ENCODE data around the gene BRD4. TPM values are rescaled to one million over a fixed set of nuclear protein-coding genes. Genes with fewer than 3 reads are reported as not detected.

BRD4 gene
- polyA plus RNA-seq, 1 donor (not counting 4 experiments of a cell fraction or from before 2014, with no cell fraction given), result 5.5 TPM

DNA sequence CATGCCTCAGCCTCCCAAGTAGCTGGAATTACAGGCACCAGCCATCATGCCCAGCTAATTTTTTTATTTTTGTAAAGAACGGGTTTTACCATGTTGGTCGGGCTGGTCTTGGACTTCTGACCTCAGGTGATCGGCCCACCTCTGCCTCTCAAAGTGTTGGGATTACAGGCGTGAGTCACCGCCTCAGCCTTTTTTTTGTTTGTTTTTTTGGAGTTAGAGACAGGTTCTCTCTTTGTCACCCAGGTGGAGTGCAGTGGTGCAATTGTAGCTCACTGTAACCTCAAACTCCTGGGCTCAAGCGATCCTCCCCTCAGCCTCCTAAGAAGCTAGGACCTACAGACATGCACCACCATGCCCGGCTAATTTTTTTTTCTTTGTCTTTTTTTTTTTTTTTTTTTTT lies 116.0 kb downstream of the BRD4 start:
- dilution Hi-C loops (cut with MboI; ENCODE audit: extremely low pct_ligation_motif_present, low sequenced_read_pairs), result no loop called here

DNA sequence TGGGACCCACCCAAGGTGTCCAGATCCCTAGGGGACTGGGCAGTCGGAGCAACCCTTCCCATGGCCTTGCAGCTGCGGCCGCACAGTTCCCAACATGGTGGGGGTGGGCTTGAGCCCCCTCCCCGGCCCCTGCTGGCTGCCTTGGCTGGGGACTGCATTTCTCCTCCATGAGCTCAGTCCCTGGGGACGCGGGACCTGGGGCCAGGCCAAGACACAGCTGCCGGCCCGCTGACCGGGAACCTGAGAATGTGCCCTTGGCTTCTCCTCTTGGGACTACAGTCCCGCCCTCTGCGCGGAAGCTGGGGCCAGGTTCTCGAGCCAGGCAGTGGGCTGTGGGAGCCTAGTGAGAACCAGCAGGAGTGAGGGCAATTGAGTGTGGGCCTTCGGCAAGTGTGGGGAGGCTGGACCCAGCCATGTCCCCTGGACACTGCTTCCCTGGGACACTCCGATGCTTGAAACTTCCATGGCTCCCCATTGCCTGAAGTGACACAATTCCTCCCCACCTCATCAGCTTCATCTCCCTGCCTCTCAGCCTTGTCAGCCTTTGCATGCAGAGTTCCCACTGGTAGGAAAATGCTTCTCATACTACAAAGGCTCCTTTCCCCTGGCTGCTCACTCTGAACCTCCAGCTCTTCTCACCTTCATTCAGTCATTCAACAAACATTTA lies 118.5 kb downstream of the BRD4 start:
- Histone ChIP-seq H3K9me3 (ENCODE audit: control insufficient read depth, low read depth, low read length) (no peaks in the 10 kb centered on the region), H3K27ac (ENCODE audit: control insufficient read depth, insufficient read depth, low read length) (no peak overlapping the region), H3K4me2 (ENCODE audit: control insufficient read depth, extremely low read depth, insufficient read depth, low read depth, low read length) (no peak overlapping the region), H3K36me3 (ENCODE audit: control insufficient read depth in 2 of 2, extremely low read depth in 1 of 2, insufficient read depth in 2 of 2, low read length in 2 of 2) (no peaks in the 10 kb centered on the region), H3K4me1 (ENCODE audit: control insufficient read depth, extremely low read depth, insufficient read depth, low read length) (peaks cover 3% of the 10 kb centered on the region), H3K27me3 (ENCODE audit: control insufficient read depth, extremely low read depth, insufficient read depth, low read length) (no peaks in the 10 kb centered on the region), H3K79me2 (ENCODE audit: control insufficient read depth, insufficient read depth, low read length) (no peaks in the 10 kb centered on the region), H2AFZ (ENCODE audit: control insufficient read depth, low read length) (no peak overlapping the region), H3K9me1 (ENCODE audit: control insufficient read depth, extremely low read depth, insufficient read depth, low read length) (no peaks in the 10 kb centered on the region), H3K9ac (ENCODE audit: control insufficient read depth, extremely low read depth, insufficient read depth, low read length) (no peak overlapping the region), H3K4me3 (ENCODE audit: control insufficient read depth in 2 of 3, extremely low read depth in 1 of 3, insufficient read depth in 2 of 3, low read depth in 1 of 3, low read length in 3 of 3) (no peak overlapping the region), H4K20me1 (ENCODE audit: control insufficient read depth, extremely low read depth, insufficient read depth, low read length) (no peaks in the 10 kb centered on the region)
- FAIRE-seq, result no peak
- no peak for DNase-seq (ENCODE audit: low read depth, low spot score)
- dilution Hi-C loops (cut with MboI; ENCODE audit: extremely low pct_ligation_motif_present, low sequenced_read_pairs), result no loop called here
- TF ChIP-seq EZH2 (IDR thresholded peaks at IDR 0.05; ENCODE audit: low read length), result no peak
- TF ChIP-seq, protein P1, sequence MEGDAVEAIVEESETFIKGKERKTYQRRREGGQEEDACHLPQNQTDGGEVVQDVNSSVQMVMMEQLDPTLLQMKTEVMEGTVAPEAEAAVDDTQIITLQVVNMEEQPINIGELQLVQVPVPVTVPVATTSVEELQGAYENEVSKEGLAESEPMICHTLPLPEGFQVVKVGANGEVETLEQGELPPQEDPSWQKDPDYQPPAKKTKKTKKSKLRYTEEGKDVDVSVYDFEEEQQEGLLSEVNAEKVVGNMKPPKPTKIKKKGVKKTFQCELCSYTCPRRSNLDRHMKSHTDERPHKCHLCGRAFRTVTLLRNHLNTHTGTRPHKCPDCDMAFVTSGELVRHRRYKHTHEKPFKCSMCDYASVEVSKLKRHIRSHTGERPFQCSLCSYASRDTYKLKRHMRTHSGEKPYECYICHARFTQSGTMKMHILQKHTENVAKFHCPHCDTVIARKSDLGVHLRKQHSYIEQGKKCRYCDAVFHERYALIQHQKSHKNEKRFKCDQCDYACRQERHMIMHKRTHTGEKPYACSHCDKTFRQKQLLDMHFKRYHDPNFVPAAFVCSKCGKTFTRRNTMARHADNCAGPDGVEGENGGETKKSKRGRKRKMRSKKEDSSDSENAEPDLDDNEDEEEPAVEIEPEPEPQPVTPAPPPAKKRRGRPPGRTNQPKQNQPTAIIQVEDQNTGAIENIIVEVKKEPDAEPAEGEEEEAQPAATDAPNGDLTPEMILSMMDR (optimal IDR thresholded peaks at IDR 0.05 in 1 of 3, IDR thresholded peaks at IDR 0.05 in 1 of 3, conservative IDR thresholded peaks at IDR 0.05 in 1 of 3; ENCODE audit: extremely low read depth in 1 of 3, insufficient read depth in 2 of 3, low read length in 3 of 3), result no peak

More for the DNA sequence above, 116.0 kb downstream of the BRD4 start:
- no peaks in the 10 kb centered on the region for H3K9me1 ChIP-seq (ENCODE audit: control insufficient read depth, extremely low read depth, insufficient read depth, low read length)
- no peak overlapping the region for H3K27ac ChIP-seq (ENCODE audit: control insufficient read depth, insufficient read depth, low read length)
- H3K27me3 ChIP-seq (ENCODE audit: control insufficient read depth, extremely low read depth, insufficient read depth, low read length), result no peaks in the 10 kb centered on the region
- no peaks in the 10 kb centered on the region for H3K79me2 ChIP-seq (ENCODE audit: control insufficient read depth, insufficient read depth, low read length)
- H3K4me3 ChIP-seq (ENCODE audit: control insufficient read depth in 2 of 3, extremely low read depth in 1 of 3, insufficient read depth in 2 of 3, low read depth in 1 of 3, low read length in 3 of 3), result no peak overlapping the region
- H3K4me2 ChIP-seq (ENCODE audit: control insufficient read depth, extremely low read depth, insufficient read depth, low read depth, low read length), result no peak overlapping the region
- no peak overlapping the region for H2AFZ ChIP-seq (ENCODE audit: control insufficient read depth, low read length)
- no peaks in the 10 kb centered on the region for H3K36me3 ChIP-seq (ENCODE audit: control insufficient read depth in 2 of 2, extremely low read depth in 1 of 2, insufficient read depth in 2 of 2, low read length in 2 of 2)
- H4K20me1 ChIP-seq (ENCODE audit: control insufficient read depth, extremely low read depth, insufficient read depth, low read length), result no peaks in the 10 kb centered on the region
- no peak overlapping the region for H3K9ac ChIP-seq (ENCODE audit: control insufficient read depth, extremely low read depth, insufficient read depth, low read length)
- FAIRE-seq (no peak), DNase-seq (ENCODE audit: low read depth, low spot score) (no peak)
- H3K4me1 ChIP-seq (ENCODE audit: control insufficient read depth, extremely low read depth, insufficient read depth, low read length), result no peaks in the 10 kb centered on the region
- H3K9me3 ChIP-seq (ENCODE audit: control insufficient read depth, low read depth, low read length), result no peaks in the 10 kb centered on the region
- TF ChIP-seq, protein P1 (optimal IDR thresholded peaks at IDR 0.05 in 1 of 3, IDR thresholded peaks at IDR 0.05 in 1 of 3, conservative IDR thresholded peaks at IDR 0.05 in 1 of 3; ENCODE audit: extremely low read depth in 1 of 3, insufficient read depth in 2 of 3, low read length in 3 of 3), result no peak
- TF ChIP-seq EZH2 (IDR thresholded peaks at IDR 0.05; ENCODE audit: low read length), result no peak
